NCI-H146 treated with DMSO at 0.1 percent for 48 hours (cell line): ENCODE data around the gene PDYN.

Experiments used
- DNase-seq: peaks from one replicate; lab custom pipeline; 2025; ENCODE audit not compliant: unreplicated experiment; lab: John Stamatoyannopoulos, UW

PDYN gene

GRCh38 chr20:1952737-1953530 lies 40.9 kb downstream of the PDYN start:
- peak; percentile 29 for DNase-seq

- no peak for DNase-seq
These were observed 42.3 kb downstream of the PDYN start for GRCh38 chr20:1951436-1952115.

GRCh38 chr20:1950836-1951235 lies 43.0 kb downstream of the PDYN start:
- DNase-seq = no peak

GRCh38 chr20:1949347-1950100 lies 44.3 kb downstream of the PDYN start:
- no peak for DNase-seq

GRCh38 chr20:1947535-1947846 lies 46.4 kb downstream of the PDYN start:
- DNase-seq = no peak

- DNase-seq = no peak
These were observed 46.9 kb downstream of the PDYN start for GRCh38 chr20:1946762-1947534.

- DNase-seq = no peak
These were observed 47.5 kb downstream of the PDYN start for GRCh38 chr20:1946442-1946761.

GRCh38 chr20:1945660-1946059 lies 48.2 kb downstream of the PDYN start:
- no peak for DNase-seq

- DNase-seq = no peak
These were observed 48.7 kb downstream of the PDYN start for GRCh38 chr20:1945134-1945618.

- DNase-seq = no peak
These were observed 49.3 kb downstream of the PDYN start for GRCh38 chr20:1944345-1945091.

- no peak for DNase-seq
These were observed 50.4 kb downstream of the PDYN start for GRCh38 chr20:1943275-1944002.

GRCh38 chr20:1942486-1943274 lies 51.2 kb downstream of the PDYN start:
- DNase-seq = no peak

GRCh38 chr20:1942061-1942460 lies 51.8 kb downstream of the PDYN start:
- DNase-seq = no peak

- DNase-seq = no peak
These were observed 52.6 kb downstream of the PDYN start for GRCh38 chr20:1941226-1941625.

GRCh38 chr20:1940581-1940980 lies 53.3 kb downstream of the PDYN start:
- DNase-seq = no peak

- DNase-seq = no peak
These were observed 54.6 kb downstream of the PDYN start for GRCh38 chr20:1939270-1939595.

GRCh38 chr20:1938464-1939269 lies 55.2 kb downstream of the PDYN start:
- no peak for DNase-seq

GRCh38 chr20:1937316-1937976 lies 56.4 kb downstream of the PDYN start:
- no peak for DNase-seq
